Measurements from ENCODE around the gene SNX27. TPM values are rescaled to one million over a fixed set of nuclear protein-coding genes. Genes with fewer than 3 reads are reported as not detected.

SNX27 gene
- total and polyA plus RNA-seq, 3 donors from 2014 or later: 24.7 to 44.4 (median 42.8) TPM

- Histone ChIP-seq H3K36me3 (ENCODE audit: low read depth, missing control alignments) (no peaks in the 10 kb centered on the region), H3K27ac (peak overlapping the region; percentile 16 to 83), H3K4me1 (peaks cover 25% of the 10 kb centered on the region), H3K4me3 (peak overlapping the region; percentile 53 to 60), H3K9me3 (no peaks in the 10 kb centered on the region), H3K27me3 (no peaks in the 10 kb centered on the region)
- DNase-seq: peak; percentile 36
- intact Hi-C loops (cut with DNase I; ENCODE audit: low total_unique reads): no loop called here
- TF ChIP-seq, protein P1, sequence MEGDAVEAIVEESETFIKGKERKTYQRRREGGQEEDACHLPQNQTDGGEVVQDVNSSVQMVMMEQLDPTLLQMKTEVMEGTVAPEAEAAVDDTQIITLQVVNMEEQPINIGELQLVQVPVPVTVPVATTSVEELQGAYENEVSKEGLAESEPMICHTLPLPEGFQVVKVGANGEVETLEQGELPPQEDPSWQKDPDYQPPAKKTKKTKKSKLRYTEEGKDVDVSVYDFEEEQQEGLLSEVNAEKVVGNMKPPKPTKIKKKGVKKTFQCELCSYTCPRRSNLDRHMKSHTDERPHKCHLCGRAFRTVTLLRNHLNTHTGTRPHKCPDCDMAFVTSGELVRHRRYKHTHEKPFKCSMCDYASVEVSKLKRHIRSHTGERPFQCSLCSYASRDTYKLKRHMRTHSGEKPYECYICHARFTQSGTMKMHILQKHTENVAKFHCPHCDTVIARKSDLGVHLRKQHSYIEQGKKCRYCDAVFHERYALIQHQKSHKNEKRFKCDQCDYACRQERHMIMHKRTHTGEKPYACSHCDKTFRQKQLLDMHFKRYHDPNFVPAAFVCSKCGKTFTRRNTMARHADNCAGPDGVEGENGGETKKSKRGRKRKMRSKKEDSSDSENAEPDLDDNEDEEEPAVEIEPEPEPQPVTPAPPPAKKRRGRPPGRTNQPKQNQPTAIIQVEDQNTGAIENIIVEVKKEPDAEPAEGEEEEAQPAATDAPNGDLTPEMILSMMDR (IDR thresholded peaks at IDR 0.05): no peak
- TF ChIP-seq POLR2A (IDR thresholded peaks at IDR 0.05): no peak
- WGBS, 2 donors: 7 to 11% methylated on average over 5 of the region's 5 CpGs
Observed at GRCh38 chr1:151720554-151720953, 108.7 kb downstream of the SNX27 start.

DNA sequence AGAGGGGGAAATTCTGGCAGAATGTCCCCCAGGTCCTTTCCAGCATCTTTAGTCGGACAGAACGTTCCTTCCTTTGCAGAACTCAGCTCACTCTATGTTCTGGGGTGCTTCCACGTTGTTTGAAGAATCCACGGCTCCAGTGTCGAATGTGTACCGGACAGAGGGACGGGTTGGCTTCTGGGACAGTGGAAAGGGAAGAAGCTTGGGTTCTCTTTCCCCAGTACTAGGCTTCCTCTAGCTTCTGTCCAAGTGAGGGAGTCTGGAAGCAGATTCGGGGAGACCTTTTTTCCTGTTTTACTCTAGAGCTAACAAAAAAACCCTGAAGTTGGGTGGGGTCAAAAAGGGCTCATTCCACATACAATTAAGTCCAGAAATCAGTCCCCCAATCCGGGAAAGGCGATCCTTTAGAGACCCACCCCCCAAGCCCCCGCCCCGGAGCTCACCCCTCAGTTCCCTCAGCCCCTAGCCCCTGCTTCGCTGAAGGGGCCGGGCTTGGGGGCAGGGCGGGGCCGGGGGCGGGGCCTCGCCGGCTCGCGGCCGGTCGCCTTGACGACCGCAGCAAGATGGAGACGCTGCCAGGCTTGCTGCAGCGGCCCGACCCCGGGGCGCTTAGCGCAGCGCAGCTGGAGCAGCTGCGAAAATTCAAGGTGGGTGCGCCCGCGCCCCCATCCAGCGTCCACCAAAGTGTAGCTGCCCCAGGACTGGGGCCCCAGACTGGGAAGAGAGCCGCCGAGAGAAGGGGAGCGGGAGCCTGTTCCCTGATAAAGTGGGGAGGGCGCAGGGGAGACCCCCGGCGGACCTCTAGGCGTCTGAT lies 109.3 kb downstream of the SNX27 start, which contains the start of gene RIIAD1:
TSS of gene RIIAD1 (plus strand) at position 549 of the 814 bp plus-strand sequence. CDS start at position 564, 15 bp downstream.
- TF ChIP-seq, protein P1 (IDR thresholded peaks at IDR 0.05): no peak
- no peak for TF ChIP-seq POLR2A (IDR thresholded peaks at IDR 0.05)
- Histone ChIP-seq H3K27ac (peak within 1 kb of the TSS; percentile 16 to 83), H3K4me3 (peak within 1 kb of the TSS; percentile 53 to 60), H3K9me3 (no peaks in the 10 kb centered on the region), H3K27me3 (no peaks in the 10 kb centered on the region), H3K4me1 (peaks cover 25% of the 10 kb centered on the region), H3K36me3 (ENCODE audit: low read depth, missing control alignments) (no peaks in the 10 kb centered on the region)
- WGBS, 2 donors: 1 to 3% methylated on average over 12 to 44 of the region's 44 CpGs
- intact Hi-C loops (cut with DNase I; ENCODE audit: low total_unique reads): no loop called here
- peak; percentile 55 for DNase-seq

GRCh38 chr1:151721788-151722510 lies 110.1 kb downstream of the SNX27 start:
- H3K4me3 ChIP-seq: peak overlapping the region; percentile 53 to 60
- H3K4me1 ChIP-seq: peaks cover 24% of the 10 kb centered on the region
- no peak for DNase-seq
- no peak for TF ChIP-seq POLR2A (IDR thresholded peaks at IDR 0.05)
- TF ChIP-seq, protein P1 (IDR thresholded peaks at IDR 0.05): no peak
- no peaks in the 10 kb centered on the region for H3K27me3 ChIP-seq
- H3K9me3 ChIP-seq: no peaks in the 10 kb centered on the region
- no peaks in the 10 kb centered on the region for H3K36me3 ChIP-seq (ENCODE audit: low read depth, missing control alignments)
- intact Hi-C loops (cut with DNase I; ENCODE audit: low total_unique reads): no loop called here
- 18 to 25% methylated on average over 17 of the region's 17 CpGs for WGBS, 2 donors
- no peak overlapping the region for H3K27ac ChIP-seq

GRCh38 chr1:151723726-151724370 lies 112.0 kb downstream of the SNX27 start:
- DNase-seq: no peak
- Histone ChIP-seq H3K36me3 (ENCODE audit: low read depth, missing control alignments) (no peaks in the 10 kb centered on the region), H3K27ac (no peak overlapping the region), H3K9me3 (no peaks in the 10 kb centered on the region), H3K27me3 (no peaks in the 10 kb centered on the region), H3K4me1 (peaks cover 13% of the 10 kb centered on the region), H3K4me3 (no peak overlapping the region)
- 69 to 73% methylated on average over 3 of the region's 3 CpGs for WGBS, 2 donors
- intact Hi-C loops (cut with DNase I; ENCODE audit: low total_unique reads): no loop called here
- TF ChIP-seq POLR2A (IDR thresholded peaks at IDR 0.05): no peak
- TF ChIP-seq, protein P1 (IDR thresholded peaks at IDR 0.05): no peak

Measured in testis (tissue), 3 donors.